NCI-H1930 (cell line): Measurements from ENCODE around the gene ASF1B.

Experiments used
- DNase-seq, 2 experiments: peaks; one replicate each; lab custom pipeline; 2025; lab: John Stamatoyannopoulos, UW

Gene ASF1B

GRCh38 chr19:14088634-14089411 is 47.6 kb downstream of the ASF1B start:
- no peak for DNase-seq

- DNase-seq: no peak
These were observed 50.3 kb downstream of the ASF1B start for GRCh38 chr19:14086098-14086497.

GRCh38 chr19:14085309-14085995 is 50.9 kb downstream of the ASF1B start, which contains the start of gene C19orf67:
Gene C19orf67, minus strand, starts transcription at chr19:14085783. Its CDS starts 156 bp downstream, at chr19:14085627.
- no peak for DNase-seq

DNA sequence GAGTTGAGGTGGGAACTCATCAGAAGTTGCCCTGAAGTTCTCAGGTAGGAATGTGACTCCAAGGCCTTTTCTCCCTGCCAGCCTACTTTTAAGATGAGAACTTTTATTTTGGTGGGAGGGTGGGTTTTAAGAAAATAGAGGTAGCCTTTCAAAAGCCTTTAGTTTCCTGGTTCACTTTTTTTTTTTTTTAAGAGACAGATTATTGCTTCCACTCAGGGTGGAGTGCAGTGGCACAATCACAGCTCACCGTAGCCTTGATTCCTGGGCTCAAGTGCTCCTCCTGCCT is 53.8 kb downstream of the ASF1B start:
- DNase-seq: no peak

DNA sequence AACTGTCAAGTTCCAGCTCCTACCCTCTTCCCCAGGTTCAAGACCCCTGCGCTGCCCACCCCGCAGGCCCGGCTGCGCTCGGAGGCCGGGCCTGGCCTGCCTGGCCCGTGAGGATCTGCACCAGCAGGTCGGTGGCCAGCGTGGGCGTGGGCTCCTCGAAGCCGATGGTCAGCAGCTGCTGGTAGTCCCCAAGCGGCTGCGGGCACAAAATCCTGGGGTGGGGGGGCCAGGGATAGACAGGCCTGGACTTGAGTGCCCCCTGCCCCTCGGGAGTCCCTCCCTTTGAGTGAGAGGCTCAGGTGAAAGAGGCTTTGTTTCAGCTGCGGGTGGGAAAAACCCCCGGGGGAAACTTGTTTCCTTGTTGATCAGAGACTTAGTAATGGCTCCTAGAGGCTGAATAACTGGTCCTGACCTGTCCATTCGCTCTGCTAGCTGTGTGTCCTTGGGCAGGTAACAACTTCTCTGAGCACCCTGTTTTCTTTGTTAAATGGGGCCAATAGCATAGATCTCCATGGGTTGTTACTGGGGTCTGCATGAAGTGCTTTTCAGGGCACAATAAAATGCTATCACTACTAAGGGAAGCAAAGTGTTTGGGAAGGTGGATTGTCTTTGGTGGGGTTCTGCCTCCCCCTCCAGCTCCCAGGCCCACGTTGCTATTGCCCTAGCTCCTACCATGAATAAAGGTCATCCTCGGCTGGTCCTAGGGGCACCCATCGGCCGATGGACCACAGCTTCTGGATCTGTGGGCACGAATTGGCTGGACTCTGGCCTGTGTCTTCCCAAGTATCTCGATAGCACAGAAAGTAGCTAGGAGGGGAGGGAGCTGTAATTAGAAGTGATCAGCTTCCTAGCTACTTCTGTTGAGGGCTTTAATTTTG is 54.4 kb downstream of the ASF1B start:
- DNase-seq: no peak

DNA sequence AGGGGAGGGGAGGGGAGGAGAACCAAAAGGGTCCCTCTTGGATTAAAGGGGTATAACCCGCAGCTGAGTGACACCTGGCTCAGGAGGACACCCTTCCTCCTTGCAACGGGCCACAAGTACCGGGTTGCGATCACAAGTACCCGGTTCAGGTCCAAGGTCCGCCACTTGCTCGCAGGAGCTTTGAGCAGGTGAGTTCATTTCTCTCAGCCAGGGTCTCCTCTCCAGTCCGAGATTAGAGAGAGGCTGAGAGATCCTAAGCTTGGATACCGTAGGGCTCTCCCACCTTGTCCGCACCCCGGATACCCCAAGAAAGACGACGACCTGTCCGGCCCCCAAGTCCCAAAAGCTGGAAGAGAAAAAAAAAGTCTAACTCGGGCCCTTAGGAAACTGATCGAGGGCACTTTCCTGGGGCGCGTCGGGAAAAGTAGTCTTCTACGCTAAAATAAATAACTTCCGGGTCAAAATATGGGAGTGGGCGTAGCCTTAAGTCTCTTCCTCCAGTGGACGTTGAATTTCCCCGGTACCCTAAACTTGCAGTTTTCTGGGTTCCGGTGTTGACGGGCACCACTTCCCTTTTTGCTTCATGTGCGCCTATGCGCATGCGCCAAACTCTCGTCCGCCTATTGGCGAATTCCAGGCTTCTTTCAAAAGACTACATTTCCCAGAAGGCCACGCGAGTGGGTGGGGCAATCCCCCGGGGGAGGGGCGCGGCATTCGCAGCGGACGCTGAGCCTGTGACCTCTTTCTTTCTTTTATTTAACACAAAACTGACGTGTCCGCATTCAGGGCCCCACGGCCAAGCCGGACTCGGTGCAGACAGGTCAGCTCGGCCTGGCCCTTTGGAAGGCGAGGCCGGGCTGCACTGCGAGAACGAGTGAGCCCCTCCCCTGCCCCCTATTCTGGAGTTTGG is 55.2 kb downstream of the ASF1B start:
- DNase-seq: peak; percentile 94 to 96

DNA sequence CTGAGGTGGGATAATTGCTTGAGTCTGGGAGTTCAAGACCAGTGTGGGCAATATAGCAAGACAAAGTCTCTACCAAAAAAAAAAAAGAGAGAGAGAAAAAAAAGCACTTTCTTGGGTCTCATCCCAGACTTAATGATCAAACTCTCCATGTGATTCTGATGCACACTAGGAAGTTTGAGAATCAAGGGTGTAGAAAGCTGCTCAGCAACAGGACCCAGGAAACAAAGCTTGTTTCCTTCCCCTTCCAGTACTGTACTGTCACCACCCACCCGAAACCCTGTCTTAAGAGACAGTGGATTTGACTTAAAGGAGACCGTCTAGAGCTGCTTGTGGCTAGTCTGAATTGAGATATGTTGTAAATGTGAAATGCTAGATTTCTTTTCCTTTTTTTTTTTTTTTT is 58.0 kb downstream of the ASF1B start:
- DNase-seq: no peak

DNA sequence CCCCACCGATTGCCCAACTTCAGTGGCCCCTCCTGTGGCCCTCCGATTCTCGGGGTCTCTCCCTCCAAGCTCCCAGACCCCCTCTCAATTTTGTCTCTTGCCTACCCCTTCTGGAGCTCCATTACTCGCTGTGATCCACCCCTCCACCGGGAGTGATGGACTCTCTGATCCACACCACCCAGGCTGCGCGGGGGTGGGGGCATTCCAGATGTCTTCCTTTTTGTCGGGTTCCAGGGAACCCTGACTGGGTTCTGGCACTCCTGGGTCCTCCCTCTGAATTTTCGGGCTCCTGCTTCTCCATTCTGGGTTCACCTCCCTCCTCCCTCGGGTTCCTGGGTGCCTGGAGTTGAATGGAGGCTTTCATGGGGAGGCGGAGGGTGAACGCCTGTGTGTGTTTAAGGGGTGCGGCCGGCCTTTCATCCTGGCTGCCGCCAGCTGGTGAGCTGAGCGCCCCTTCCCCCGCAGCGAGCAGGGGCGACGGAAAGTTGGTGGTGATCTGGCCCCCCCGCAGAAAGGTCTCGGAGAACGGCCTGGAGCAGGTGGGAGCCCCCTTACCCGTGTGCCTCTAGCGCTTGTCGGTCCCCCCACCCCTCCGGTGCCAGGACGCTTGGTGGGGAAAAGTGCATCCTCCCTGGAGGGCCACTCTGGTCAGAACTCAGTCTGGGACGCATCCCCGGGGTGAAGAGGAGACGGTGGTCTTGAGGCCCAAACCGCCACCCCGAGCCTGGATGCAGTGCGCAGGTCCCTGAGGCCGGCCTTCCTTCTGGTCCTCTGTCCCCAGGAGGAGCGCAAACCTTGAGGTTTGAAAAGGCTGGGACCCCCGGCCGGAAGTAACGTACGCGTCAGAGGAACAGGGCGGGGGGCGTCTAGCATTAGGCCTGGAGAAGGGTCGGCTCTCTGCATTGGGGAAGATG is 62.2 kb downstream of the ASF1B start:
- DNase-seq: no peak

- peak; percentile 23 to 64 for DNase-seq
These were observed 63.0 kb downstream of the ASF1B start for GRCh38 chr19:14073261-14073924.

- DNase-seq: peak in 1 of 2 experiments; percentile 61
These were observed 63.7 kb downstream of the ASF1B start, which contains the start of gene MISP3 for GRCh38 chr19:14072535-14073260. Gene MISP3, plus strand, starts transcription at chr19:14072786. Its CDS starts 524 bp downstream, at chr19:14073310.

- DNase-seq: no peak
These were observed 65.9 kb downstream of the ASF1B start for GRCh38 chr19:14070268-14071050.
